Measurements from ENCODE around the gene PI4K2A.

DNA sequence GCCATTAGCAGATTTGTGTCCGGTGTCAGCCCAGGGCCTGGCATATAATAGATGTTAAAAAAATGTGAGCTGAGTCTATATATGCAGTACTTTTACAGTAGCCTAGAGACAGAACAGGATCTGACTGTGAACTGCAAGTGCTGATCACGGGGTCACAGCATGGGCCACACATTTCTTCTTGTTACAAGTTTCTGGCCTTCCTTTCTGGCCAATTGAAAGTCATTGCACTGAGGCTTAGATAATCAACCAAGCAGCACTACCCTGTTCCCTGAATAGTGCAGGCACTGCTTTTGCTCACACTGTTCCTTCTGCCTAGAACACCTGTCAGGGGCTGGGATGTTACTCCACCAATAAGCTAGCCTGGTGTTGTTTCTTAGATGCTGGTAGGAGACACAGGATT is 67.7 kb downstream of the PI4K2A start:
- TF ChIP-seq, protein P1, sequence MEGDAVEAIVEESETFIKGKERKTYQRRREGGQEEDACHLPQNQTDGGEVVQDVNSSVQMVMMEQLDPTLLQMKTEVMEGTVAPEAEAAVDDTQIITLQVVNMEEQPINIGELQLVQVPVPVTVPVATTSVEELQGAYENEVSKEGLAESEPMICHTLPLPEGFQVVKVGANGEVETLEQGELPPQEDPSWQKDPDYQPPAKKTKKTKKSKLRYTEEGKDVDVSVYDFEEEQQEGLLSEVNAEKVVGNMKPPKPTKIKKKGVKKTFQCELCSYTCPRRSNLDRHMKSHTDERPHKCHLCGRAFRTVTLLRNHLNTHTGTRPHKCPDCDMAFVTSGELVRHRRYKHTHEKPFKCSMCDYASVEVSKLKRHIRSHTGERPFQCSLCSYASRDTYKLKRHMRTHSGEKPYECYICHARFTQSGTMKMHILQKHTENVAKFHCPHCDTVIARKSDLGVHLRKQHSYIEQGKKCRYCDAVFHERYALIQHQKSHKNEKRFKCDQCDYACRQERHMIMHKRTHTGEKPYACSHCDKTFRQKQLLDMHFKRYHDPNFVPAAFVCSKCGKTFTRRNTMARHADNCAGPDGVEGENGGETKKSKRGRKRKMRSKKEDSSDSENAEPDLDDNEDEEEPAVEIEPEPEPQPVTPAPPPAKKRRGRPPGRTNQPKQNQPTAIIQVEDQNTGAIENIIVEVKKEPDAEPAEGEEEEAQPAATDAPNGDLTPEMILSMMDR (IDR thresholded peaks at IDR 0.05; ENCODE audit: poor library complexity, severe bottlenecking) = no peak
- TF ChIP-seq TAF1 (IDR thresholded peaks at IDR 0.05; ENCODE audit: low read depth) = no peak
- no peak for TF ChIP-seq MXI1 (conservative IDR thresholded peaks at IDR 0.05; ENCODE audit: poor library complexity, severe bottlenecking)
- TF ChIP-seq POLR2AphosphoS5 (IDR thresholded peaks at IDR 0.05) = no peak
- TF ChIP-seq EP300 (conservative IDR thresholded peaks at IDR 0.05; ENCODE audit: poor library complexity, severe bottlenecking) = no peak
- TF ChIP-seq EZH2 (IDR thresholded peaks at IDR 0.05; ENCODE audit: borderline replicate concordance, insufficient read depth, low read length, poor library complexity, severe bottlenecking) = no peak
- TF ChIP-seq, protein P2, sequence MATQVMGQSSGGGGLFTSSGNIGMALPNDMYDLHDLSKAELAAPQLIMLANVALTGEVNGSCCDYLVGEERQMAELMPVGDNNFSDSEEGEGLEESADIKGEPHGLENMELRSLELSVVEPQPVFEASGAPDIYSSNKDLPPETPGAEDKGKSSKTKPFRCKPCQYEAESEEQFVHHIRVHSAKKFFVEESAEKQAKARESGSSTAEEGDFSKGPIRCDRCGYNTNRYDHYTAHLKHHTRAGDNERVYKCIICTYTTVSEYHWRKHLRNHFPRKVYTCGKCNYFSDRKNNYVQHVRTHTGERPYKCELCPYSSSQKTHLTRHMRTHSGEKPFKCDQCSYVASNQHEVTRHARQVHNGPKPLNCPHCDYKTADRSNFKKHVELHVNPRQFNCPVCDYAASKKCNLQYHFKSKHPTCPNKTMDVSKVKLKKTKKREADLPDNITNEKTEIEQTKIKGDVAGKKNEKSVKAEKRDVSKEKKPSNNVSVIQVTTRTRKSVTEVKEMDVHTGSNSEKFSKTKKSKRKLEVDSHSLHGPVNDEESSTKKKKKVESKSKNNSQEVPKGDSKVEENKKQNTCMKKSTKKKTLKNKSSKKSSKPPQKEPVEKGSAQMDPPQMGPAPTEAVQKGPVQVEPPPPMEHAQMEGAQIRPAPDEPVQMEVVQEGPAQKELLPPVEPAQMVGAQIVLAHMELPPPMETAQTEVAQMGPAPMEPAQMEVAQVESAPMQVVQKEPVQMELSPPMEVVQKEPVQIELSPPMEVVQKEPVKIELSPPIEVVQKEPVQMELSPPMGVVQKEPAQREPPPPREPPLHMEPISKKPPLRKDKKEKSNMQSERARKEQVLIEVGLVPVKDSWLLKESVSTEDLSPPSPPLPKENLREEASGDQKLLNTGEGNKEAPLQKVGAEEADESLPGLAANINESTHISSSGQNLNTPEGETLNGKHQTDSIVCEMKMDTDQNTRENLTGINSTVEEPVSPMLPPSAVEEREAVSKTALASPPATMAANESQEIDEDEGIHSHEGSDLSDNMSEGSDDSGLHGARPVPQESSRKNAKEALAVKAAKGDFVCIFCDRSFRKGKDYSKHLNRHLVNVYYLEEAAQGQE (IDR thresholded peaks at IDR 0.05; ENCODE audit: borderline replicate concordance) = no peak
- TF ChIP-seq RAD21 (conservative IDR thresholded peaks at IDR 0.05) = no peak

Measured in neural cell (in vitro differentiated cells).